ENCODE results near the gene USP49.

USP49 gene

GRCh38 chr6:41937861-41938574, 42.8 kb upstream of the USP49 start:
- H2AFZ ChIP-seq (ENCODE audit: low read depth, low read length): no peak overlapping the region
- peak overlapping the region; percentile 99 for H3K9ac ChIP-seq (ENCODE audit: low read depth, low read length)
- peaks cover 74% of the 10 kb centered on the region for H3K4me1 ChIP-seq (ENCODE audit: insufficient read depth, low read length)
- ATAC-seq (ENCODE audit: insufficient read depth, low read depth) (peak; percentile 26), DNase-seq (peak; percentile 93)
- peaks cover 81% of the 10 kb centered on the region for H3K36me3 ChIP-seq (ENCODE audit: insufficient read depth, low read length)
- peaks cover 79% of the 10 kb centered on the region for H3K79me2 ChIP-seq (ENCODE audit: insufficient read depth, low read length)
- no peak for TF ChIP-seq CTCF (IDR thresholded peaks at IDR 0.05; ENCODE audit: borderline replicate concordance, extremely low read depth, low read length, poor library complexity, severe bottlenecking)
- TF ChIP-seq EZH2 (IDR thresholded peaks at IDR 0.05; ENCODE audit: borderline replicate concordance, low read depth, low read length, severe bottlenecking): no peak
- H3K27ac ChIP-seq (ENCODE audit: low read length): peak overlapping the region; percentile 100
- H3K9me3 ChIP-seq (ENCODE audit: insufficient read depth, low read length, severe bottlenecking): no peaks in the 10 kb centered on the region
- H3K27me3 ChIP-seq (ENCODE audit: insufficient read depth, low read length, poor library complexity): no peaks in the 10 kb centered on the region
- H3K4me3 ChIP-seq (ENCODE audit: low read depth in 1 of 2, low read length in 2 of 2): peak overlapping the region; percentile 86 to 93
- H4K20me1 ChIP-seq (ENCODE audit: insufficient read depth, low read length): peaks cover 26% of the 10 kb centered on the region
- H3K4me2 ChIP-seq (ENCODE audit: insufficient read depth, low read length): peak overlapping the region; percentile 82

- no peak for TF ChIP-seq EZH2 (IDR thresholded peaks at IDR 0.05; ENCODE audit: borderline replicate concordance, low read depth, low read length, severe bottlenecking)
- no peak for TF ChIP-seq CTCF (IDR thresholded peaks at IDR 0.05; ENCODE audit: borderline replicate concordance, extremely low read depth, low read length, poor library complexity, severe bottlenecking)
- Histone ChIP-seq H3K9ac (ENCODE audit: low read depth, low read length) (peak overlapping the region; percentile 99), H3K9me3 (ENCODE audit: insufficient read depth, low read length, severe bottlenecking) (no peaks in the 10 kb centered on the region), H3K36me3 (ENCODE audit: insufficient read depth, low read length) (peaks cover 86% of the 10 kb centered on the region), H3K4me2 (ENCODE audit: insufficient read depth, low read length) (peak overlapping the region; percentile 82), H3K27me3 (ENCODE audit: insufficient read depth, low read length, poor library complexity) (no peaks in the 10 kb centered on the region), H3K27ac (ENCODE audit: low read length) (peak overlapping the region; percentile 100), H4K20me1 (ENCODE audit: insufficient read depth, low read length) (peaks cover 29% of the 10 kb centered on the region), H3K4me1 (ENCODE audit: insufficient read depth, low read length) (peaks cover 69% of the 10 kb centered on the region), H2AFZ (ENCODE audit: low read depth, low read length) (no peak overlapping the region), H3K79me2 (ENCODE audit: insufficient read depth, low read length) (peaks cover 83% of the 10 kb centered on the region), H3K4me3 (ENCODE audit: low read depth in 1 of 2, low read length in 2 of 2) (peak overlapping the region; percentile 86 to 93)
- no peak for ATAC-seq (ENCODE audit: insufficient read depth, low read depth)
- no peak for DNase-seq
These were observed 42.3 kb upstream of the USP49 start for GRCh38 chr6:41937472-41937860.

GRCh38 chr6:41936073-41936837, 41.1 kb upstream of the USP49 start:
- H3K79me2 ChIP-seq (ENCODE audit: insufficient read depth, low read length): peaks cover 74% of the 10 kb centered on the region
- no peaks in the 10 kb centered on the region for H3K9me3 ChIP-seq (ENCODE audit: insufficient read depth, low read length, severe bottlenecking)
- DNase-seq: peak; percentile 99
- H3K27ac ChIP-seq (ENCODE audit: low read length): peak overlapping the region; percentile 100
- H3K9ac ChIP-seq (ENCODE audit: low read depth, low read length): peak overlapping the region; percentile 99
- peak; percentile 57 for ATAC-seq (ENCODE audit: insufficient read depth, low read depth)
- peaks cover 96% of the 10 kb centered on the region for H3K36me3 ChIP-seq (ENCODE audit: insufficient read depth, low read length)
- peak overlapping the region in 1 of 2 experiments; percentile 86; a peak in 3 of 4 replicates for H3K4me3 ChIP-seq (ENCODE audit: low read depth in 1 of 2, low read length in 2 of 2)
- no peak for TF ChIP-seq EZH2 (IDR thresholded peaks at IDR 0.05; ENCODE audit: borderline replicate concordance, low read depth, low read length, severe bottlenecking)
- peak; percentile 95 for TF ChIP-seq CTCF (IDR thresholded peaks at IDR 0.05; ENCODE audit: borderline replicate concordance, extremely low read depth, low read length, poor library complexity, severe bottlenecking)
- peaks cover 33% of the 10 kb centered on the region for H4K20me1 ChIP-seq (ENCODE audit: insufficient read depth, low read length)
- no peaks in the 10 kb centered on the region for H3K27me3 ChIP-seq (ENCODE audit: insufficient read depth, low read length, poor library complexity)
- no peak overlapping the region for H2AFZ ChIP-seq (ENCODE audit: low read depth, low read length)
- peak overlapping the region; percentile 82 for H3K4me2 ChIP-seq (ENCODE audit: insufficient read depth, low read length)
- H3K4me1 ChIP-seq (ENCODE audit: insufficient read depth, low read length): peaks cover 62% of the 10 kb centered on the region

Data from DND-41 (cell line).